WERI-Rb-1 (cell line): ENCODE measurements around the gene CCDC14.

ENCODE experiments used
- DNase-seq: peaks from one replicate; pipeline ENCODE4 v3.0.0-alpha.2; 2020
- H3K27ac ChIP-seq: fragments of 250-450 bp; sonication (Bioruptor Pico); 2 replicates; pipeline ENCODE4 v1.5.1; 2020; ENCODE audit warnings: mild to moderate bottlenecking, moderate library complexity
- H3K27me3 ChIP-seq: fragments of 250-450 bp; sonication (Bioruptor Pico); 2 replicates; pipeline ENCODE4 v1.5.1; 2021; ENCODE audit warnings: mild to moderate bottlenecking, low read depth, moderate library complexity; ENCODE audit not compliant: insufficient read depth, severe bottlenecking
- H3K36me3 ChIP-seq: fragments of 250-450 bp; sonication (Bioruptor Pico); 2 replicates; pipeline ENCODE4 v1.5.1; 2020; ENCODE audit warnings: mild to moderate bottlenecking, moderate library complexity
- H3K4me3 ChIP-seq: 2 replicates; pipeline ENCODE4 v1.5.1; 2011; ENCODE audit warnings: low read depth, mild to moderate bottlenecking, control low read depth, low read length
- H3K9me3 ChIP-seq: fragments of 250-450 bp; sonication (Bioruptor Pico); 2 replicates; pipeline ENCODE4 v1.5.1; 2021; ENCODE audit warnings: mild to moderate bottlenecking, moderate library complexity; ENCODE audit not compliant: severe bottlenecking
- TF ChIP-seq, protein P1 (sequence below): IDR thresholded peaks from 2 replicates; pipeline ENCODE4 v1.5.1; 2011; ENCODE audit warnings: low read depth, mild to moderate bottlenecking, control low read depth, inconsistent platforms, low read length

The CCDC14 gene

GRCh38 chr3:123939706-123940105 lies 21.3 kb downstream of the CCDC14 start:
- peaks cover 17% of the 10 kb centered on the region for H3K36me3 ChIP-seq
- TF ChIP-seq, protein P1, sequence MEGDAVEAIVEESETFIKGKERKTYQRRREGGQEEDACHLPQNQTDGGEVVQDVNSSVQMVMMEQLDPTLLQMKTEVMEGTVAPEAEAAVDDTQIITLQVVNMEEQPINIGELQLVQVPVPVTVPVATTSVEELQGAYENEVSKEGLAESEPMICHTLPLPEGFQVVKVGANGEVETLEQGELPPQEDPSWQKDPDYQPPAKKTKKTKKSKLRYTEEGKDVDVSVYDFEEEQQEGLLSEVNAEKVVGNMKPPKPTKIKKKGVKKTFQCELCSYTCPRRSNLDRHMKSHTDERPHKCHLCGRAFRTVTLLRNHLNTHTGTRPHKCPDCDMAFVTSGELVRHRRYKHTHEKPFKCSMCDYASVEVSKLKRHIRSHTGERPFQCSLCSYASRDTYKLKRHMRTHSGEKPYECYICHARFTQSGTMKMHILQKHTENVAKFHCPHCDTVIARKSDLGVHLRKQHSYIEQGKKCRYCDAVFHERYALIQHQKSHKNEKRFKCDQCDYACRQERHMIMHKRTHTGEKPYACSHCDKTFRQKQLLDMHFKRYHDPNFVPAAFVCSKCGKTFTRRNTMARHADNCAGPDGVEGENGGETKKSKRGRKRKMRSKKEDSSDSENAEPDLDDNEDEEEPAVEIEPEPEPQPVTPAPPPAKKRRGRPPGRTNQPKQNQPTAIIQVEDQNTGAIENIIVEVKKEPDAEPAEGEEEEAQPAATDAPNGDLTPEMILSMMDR: no peak

GRCh38 chr3:123936400-123936799 lies 24.6 kb downstream of the CCDC14 start:
- Histone ChIP-seq H3K4me3 (no peak overlapping the region), H3K27me3 (no peaks in the 10 kb centered on the region), H3K36me3 (no peaks in the 10 kb centered on the region; the same call in none of the 2 replicates), H3K27ac (no peak overlapping the region), H3K9me3 (no peaks in the 10 kb centered on the region)
- TF ChIP-seq, protein P1: no peak
- DNase-seq: no peak

More at GRCh38 chr3:123939706-123940105, 21.3 kb downstream of the CCDC14 start:
- no peak for DNase-seq
- Histone ChIP-seq H3K4me3 (no peak overlapping the region), H3K9me3 (no peaks in the 10 kb centered on the region), H3K27ac (no peak overlapping the region), H3K27me3 (no peaks in the 10 kb centered on the region)

GRCh38 chr3:123935830-123936229 lies 25.2 kb downstream of the CCDC14 start:
- Histone ChIP-seq H3K27ac (no peak overlapping the region), H3K4me3 (no peak overlapping the region), H3K27me3 (no peaks in the 10 kb centered on the region), H3K9me3 (no peaks in the 10 kb centered on the region), H3K36me3 (peaks cover 3% of the 10 kb centered on the region)
- DNase-seq: no peak
- TF ChIP-seq, protein P1: no peak

DNA sequence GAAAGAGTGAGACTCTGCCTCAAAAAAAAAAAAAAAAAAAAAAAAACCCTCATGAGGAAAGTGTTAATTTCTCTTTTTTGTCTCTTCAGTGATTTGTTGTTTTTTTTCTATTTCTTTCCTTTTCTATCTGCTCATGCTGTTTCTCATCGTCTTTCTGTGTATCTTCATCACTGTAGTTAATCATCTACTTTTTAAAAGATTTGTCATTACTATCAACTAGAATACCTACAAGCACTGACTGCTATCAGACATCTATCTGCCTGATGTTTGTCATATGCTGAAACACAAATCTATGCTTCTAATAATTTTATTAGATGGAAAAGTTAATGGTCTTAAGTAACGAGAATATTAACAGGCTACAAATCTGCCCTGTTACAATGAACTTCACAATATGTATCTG lies 26.8 kb downstream of the CCDC14 start:
- no peak for DNase-seq
- H3K4me3 ChIP-seq: no peak overlapping the region
- TF ChIP-seq, protein P1: no peak
- H3K36me3 ChIP-seq: peaks cover 9% of the 10 kb centered on the region
- no peaks in the 10 kb centered on the region for H3K27me3 ChIP-seq
- H3K9me3 ChIP-seq: no peaks in the 10 kb centered on the region
- H3K27ac ChIP-seq: no peak overlapping the region

DNA sequence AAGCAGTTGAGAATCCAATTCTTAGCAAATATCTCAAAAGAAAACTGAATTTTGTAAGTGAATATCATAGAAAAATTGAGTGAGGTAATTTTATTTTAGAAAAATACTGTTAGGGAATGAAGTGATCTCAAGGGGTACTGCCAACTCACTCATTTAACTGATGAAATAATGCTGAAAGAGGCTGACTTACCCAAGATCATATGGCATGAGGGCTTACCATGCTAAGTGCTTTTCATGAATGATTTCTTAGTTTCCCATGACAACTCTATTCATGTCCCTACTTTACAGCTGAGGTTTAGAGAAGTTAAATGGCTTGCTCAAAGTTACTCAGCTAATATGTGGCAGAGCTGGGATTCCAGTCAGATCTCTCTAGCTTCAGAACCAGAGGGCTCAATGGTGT lies 30.6 kb downstream of the CCDC14 start:
- TF ChIP-seq, protein P1: no peak
- H3K36me3 ChIP-seq: peaks cover 11% of the 10 kb centered on the region
- no peak overlapping the region for H3K27ac ChIP-seq
- no peaks in the 10 kb centered on the region for H3K27me3 ChIP-seq
- H3K9me3 ChIP-seq: no peaks in the 10 kb centered on the region
- no peak for DNase-seq
- H3K4me3 ChIP-seq: no peak overlapping the region

DNA sequence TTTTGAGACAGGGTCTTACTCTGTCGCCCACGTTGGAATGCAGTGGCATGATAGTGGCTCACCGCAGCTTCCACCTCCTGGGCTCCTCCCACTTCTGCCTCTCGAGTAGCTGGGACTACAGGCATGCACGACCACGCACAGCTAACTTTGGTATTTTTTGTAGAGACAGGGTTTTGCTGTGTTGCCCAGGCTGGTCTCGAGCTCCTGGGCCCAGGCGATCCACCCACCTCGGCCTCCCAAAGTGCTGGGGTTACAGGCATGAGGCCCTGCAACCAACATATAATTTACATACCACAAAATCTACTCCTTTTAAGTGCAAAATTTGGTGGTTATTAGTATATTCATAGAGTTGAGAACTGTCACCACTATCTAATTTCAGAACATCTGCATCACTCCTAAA lies 31.7 kb downstream of the CCDC14 start:
- Histone ChIP-seq H3K27ac (no peak overlapping the region), H3K9me3 (no peaks in the 10 kb centered on the region), H3K27me3 (no peaks in the 10 kb centered on the region), H3K36me3 (peaks cover 11% of the 10 kb centered on the region), H3K4me3 (no peak overlapping the region)
- TF ChIP-seq, protein P1: no peak
- DNase-seq: no peak
